GM12892 (cell line): ENCODE measurements around the gene FCGBP.
"Not testable (repeated sequence)": the region's sequence is repeated elsewhere in the genome, so short reads cannot be mapped to it uniquely, and the experiment has no call there.

Experiments
- POLR2A ChIP-seq: IDR thresholded peaks from 2 replicates; pipeline ENCODE4 v1.6.1; 2011; ENCODE audit warnings: low read depth, low read length, control low read depth
- POLR2AphosphoS5 ChIP-seq: IDR thresholded peaks from 2 replicates; pipeline ENCODE4 v1.6.1; 2011; ENCODE audit warnings: low read depth, low read length, control low read depth
- TAF1 ChIP-seq: IDR thresholded peaks from 2 replicates; pipeline ENCODE4 v1.6.1; 2011; ENCODE audit warnings: low read depth, mild to moderate bottlenecking, control low read depth, low read length, borderline replicate concordance

DNA sequence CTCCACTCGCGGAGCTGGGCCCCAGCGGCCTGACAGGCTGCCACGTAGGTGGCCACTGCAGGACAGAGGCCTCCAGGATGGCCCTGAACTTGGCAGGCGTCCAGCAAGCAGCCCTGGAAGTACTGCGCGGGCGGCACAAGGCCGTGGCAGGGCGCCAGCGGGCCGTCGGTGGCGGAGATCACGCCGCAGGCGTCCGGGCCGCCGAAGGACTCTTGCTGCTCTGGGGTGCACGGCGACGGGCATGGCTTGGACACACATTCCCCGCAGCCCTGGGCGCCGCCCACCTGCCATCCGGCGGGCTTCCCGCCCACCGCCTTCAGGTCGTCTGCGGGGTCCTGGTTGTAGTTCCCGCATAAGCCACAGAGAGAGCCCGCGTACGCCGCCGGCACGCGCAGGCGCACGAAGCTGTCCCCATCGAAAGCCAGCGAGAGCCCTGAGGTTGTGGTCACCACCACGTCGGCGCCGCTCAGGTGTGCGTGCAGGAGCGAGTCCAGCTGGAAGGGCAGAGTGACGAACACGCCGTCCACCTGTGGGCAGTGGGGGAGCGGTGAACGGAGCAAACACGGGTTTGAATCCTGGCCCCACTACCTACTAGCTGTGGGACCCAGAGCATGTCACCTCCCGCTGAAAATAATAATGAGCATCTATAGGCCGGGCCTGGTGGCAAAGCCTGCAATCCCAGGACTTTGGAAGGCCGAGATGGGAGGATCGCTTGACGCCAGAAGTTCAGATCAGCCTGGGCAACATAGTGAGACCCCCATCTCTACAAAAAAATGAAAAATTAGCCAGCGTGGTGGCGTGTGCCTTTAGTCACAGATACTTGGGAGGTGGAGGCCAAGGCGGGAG, 42.6 kb downstream of the FCGBP start:
- TF ChIP-seq POLR2AphosphoS5, POLR2A, TAF1: not testable (repeated sequence)
